HL-60 (cell line): ENCODE data around the gene PKP1.

ENCODE experiments used
- DNase-seq, 2 experiments: peaks; one replicate each; pipeline ENCODE4 v3.0.0-alpha.2; 2010 to 2020; ENCODE audit warnings: low read depth in 1 of 2, low spot score in 1 of 2
- H3K27ac ChIP-seq: fragments of 250-450 bp; sonication (Bioruptor Pico); replicated peaks from 2 replicates; pipeline ENCODE4 v1.5.1; 2020; ENCODE audit warnings: mild to moderate bottlenecking, moderate library complexity
- H3K27me3 ChIP-seq: fragments of 250-450 bp; sonication (Bioruptor Pico); 2 replicates; pipeline ENCODE4 v1.5.1; 2021; ENCODE audit warnings: mild to moderate bottlenecking, moderate library complexity; ENCODE audit not compliant: insufficient read depth, poor library complexity, severe bottlenecking
- H3K4me3 ChIP-seq: replicated peaks from 2 replicates; pipeline ENCODE4 v1.5.1; 2011; ENCODE audit warnings: mild to moderate bottlenecking, control low read depth, low read length; ENCODE audit not compliant: insufficient read depth
- CTCF ChIP-seq: IDR thresholded peaks from one replicate; pipeline ENCODE4 v1.5.1; 2011; ENCODE audit warnings: low read length, control low read depth, inconsistent platforms; ENCODE audit not compliant: insufficient read depth
- GABPA ChIP-seq: IDR thresholded peaks from 2 replicates; pipeline ENCODE4 v1.6.1; 2012; ENCODE audit warnings: low read depth
- POLR2AphosphoS5 ChIP-seq: IDR thresholded peaks from 2 replicates; pipeline ENCODE4 v1.6.1; 2012; ENCODE audit warnings: low read depth
- REST ChIP-seq: IDR thresholded peaks from 2 replicates; pipeline ENCODE4 v1.6.1; 2012; ENCODE audit warnings: low read depth; ENCODE audit not compliant: insufficient replicate concordance
- SPI1 ChIP-seq: IDR thresholded peaks from 2 replicates; pipeline ENCODE4 v1.6.1; 2012; ENCODE audit warnings: low read depth, mild to moderate bottlenecking, borderline replicate concordance

Gene PKP1

GRCh38 chr1:201258763-201259230 is 24.5 kb upstream of the PKP1 start:
- Histone ChIP-seq H3K27ac (no peak overlapping the region), H3K4me3 (no peak overlapping the region), H3K27me3 (peaks cover 16% of the 10 kb centered on the region)
- TF ChIP-seq REST (no peak), GABPA (no peak), CTCF (no peak), SPI1 (no peak)
- DNase-seq: no peak

GRCh38 chr1:201259476-201260235 is 23.6 kb upstream of the PKP1 start:
- TF ChIP-seq SPI1 (no peak), CTCF (no peak), GABPA (no peak), REST (no peak), POLR2AphosphoS5 (no peak)
- no peak for DNase-seq
- H3K4me3 ChIP-seq: no peak overlapping the region
- no peak overlapping the region for H3K27ac ChIP-seq
- peaks cover 16% of the 10 kb centered on the region for H3K27me3 ChIP-seq

- no peak for TF ChIP-seq GABPA
- no peak for TF ChIP-seq REST
- TF ChIP-seq POLR2AphosphoS5: no peak
- TF ChIP-seq CTCF: no peak
- no peak for TF ChIP-seq SPI1
- Histone ChIP-seq H3K27ac (no peak overlapping the region), H3K4me3 (no peak overlapping the region), H3K27me3 (peaks cover 17% of the 10 kb centered on the region)
- DNase-seq: no peak
These were observed 23.1 kb upstream of the PKP1 start for GRCh38 chr1:201260236-201260590.
